Uterus (tissue), 4 donors: ENCODE results near the gene CBR3. TPM values are rescaled to one million over a fixed set of nuclear protein-coding genes. Genes with fewer than 3 reads are reported as not detected.
"Not testable (repeated sequence)": the region's sequence is repeated elsewhere in the genome, so short reads cannot be mapped to it uniquely, and the experiment has no call there.

ENCODE experiments used
- DNase-seq, 2 donors: peaks; one replicate each; pipeline ENCODE4 v3.0.0-alpha.2; 2019 to 2020
- H3K27ac ChIP-seq, 2 donors: fragments of 200-600 bp; sonication (generic); 1 replicate in 1 of 2; 2 replicates in 1 of 2; pipeline ENCODE4 v1.5.1; 2016 to 2018
- H3K27me3 ChIP-seq, 2 donors: fragments of 200-600 bp; sonication (generic); one replicate each; pipeline ENCODE4 v1.5.1; 2018 to 2019; ENCODE audit warnings: control low read depth in 1 of 2
- H3K36me3 ChIP-seq, 2 donors: fragments of 200-600 bp; sonication (generic); one replicate each; pipeline ENCODE4 v1.5.1; 2019; ENCODE audit warnings: control low read depth in 1 of 2
- H3K4me1 ChIP-seq, 2 donors: fragments of 200-600 bp; sonication (generic); one replicate each; pipeline ENCODE4 v1.5.1; 2018 to 2019; ENCODE audit warnings: control low read depth in 1 of 2
- H3K4me3 ChIP-seq, 2 donors: fragments of 200-600 bp; sonication (generic); 1 replicate in 1 of 2; 2 replicates in 1 of 2; pipeline ENCODE4 v1.5.1; 2018 to 2019; ENCODE audit warnings: mild to moderate bottlenecking in 1 of 2
- H3K9me3 ChIP-seq, 2 donors: fragments of 200-600 bp; sonication (generic); one replicate each; pipeline ENCODE4 v1.5.1; 2019; ENCODE audit warnings: control low read depth in 1 of 2
- POLR2A ChIP-seq, 2 donors: fragments of 450-650 bp; IDR thresholded peaks; one replicate each; pipeline ENCODE4 v1.6.1; 2016; ENCODE audit warnings: antibody characterized with exemption in 2 of 2, mild to moderate bottlenecking in 1 of 2, moderate library complexity in 1 of 2
- intact Hi-C: fragments of 100-400 bp; cut with DNase I; formaldehyde crosslinking; loops from one replicate; pipeline ENCODE4 v1.15.1; 2023; ENCODE audit warnings: low total_unique reads
- total RNA-seq, 4 donors: library from RNA; depleted of rRNA in 3 of 4; stranded (reverse); fragments of >200 nt in 3 of 4; gene quantifications; one replicate each; pipeline versions ENCODE4 v1.1.0 to v1.2.4, GENCODE V29; 2014 to 2023
- TF ChIP-seq, protein P1 (sequence below), 4 experiments: fragments of 200-600 bp in 2 of 4; fragments of 450-650 bp in 2 of 4; sonication (generic) in 2 of 4; IDR thresholded peaks; one replicate each; pipeline ENCODE4 v1.5.1; 2016 to 2019; ENCODE audit warnings: antibody characterized with exemption in 4 of 4, mild to moderate bottlenecking in 2 of 4, moderate library complexity in 1 of 4
- donor health status: DM: yes; HTN: yes; CAD: no.

The CBR3 gene
- total RNA-seq, 4 donors from 2014 or later, result 2.6 to 7.3 (median 5.2) TPM

GRCh38 chr21:36127250-36127904 is 7.5 kb upstream of the CBR3 start:
- intact Hi-C loops, result no loop called here
- H3K27me3 ChIP-seq, result no peaks in the 10 kb centered on the region
- H3K9me3 ChIP-seq, result no peaks in the 10 kb centered on the region
- H3K4me1 ChIP-seq, result no peaks in the 10 kb centered on the region
- TF ChIP-seq, protein P1, sequence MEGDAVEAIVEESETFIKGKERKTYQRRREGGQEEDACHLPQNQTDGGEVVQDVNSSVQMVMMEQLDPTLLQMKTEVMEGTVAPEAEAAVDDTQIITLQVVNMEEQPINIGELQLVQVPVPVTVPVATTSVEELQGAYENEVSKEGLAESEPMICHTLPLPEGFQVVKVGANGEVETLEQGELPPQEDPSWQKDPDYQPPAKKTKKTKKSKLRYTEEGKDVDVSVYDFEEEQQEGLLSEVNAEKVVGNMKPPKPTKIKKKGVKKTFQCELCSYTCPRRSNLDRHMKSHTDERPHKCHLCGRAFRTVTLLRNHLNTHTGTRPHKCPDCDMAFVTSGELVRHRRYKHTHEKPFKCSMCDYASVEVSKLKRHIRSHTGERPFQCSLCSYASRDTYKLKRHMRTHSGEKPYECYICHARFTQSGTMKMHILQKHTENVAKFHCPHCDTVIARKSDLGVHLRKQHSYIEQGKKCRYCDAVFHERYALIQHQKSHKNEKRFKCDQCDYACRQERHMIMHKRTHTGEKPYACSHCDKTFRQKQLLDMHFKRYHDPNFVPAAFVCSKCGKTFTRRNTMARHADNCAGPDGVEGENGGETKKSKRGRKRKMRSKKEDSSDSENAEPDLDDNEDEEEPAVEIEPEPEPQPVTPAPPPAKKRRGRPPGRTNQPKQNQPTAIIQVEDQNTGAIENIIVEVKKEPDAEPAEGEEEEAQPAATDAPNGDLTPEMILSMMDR (IDR thresholded peaks at IDR 0.05), result no peak
- no peak for TF ChIP-seq POLR2A (IDR thresholded peaks at IDR 0.05)
- DNase-seq, result no peak
- H3K27ac ChIP-seq, result no peak overlapping the region
- no peak overlapping the region for H3K4me3 ChIP-seq
- H3K36me3 ChIP-seq, result no peaks in the 10 kb centered on the region

DNA sequence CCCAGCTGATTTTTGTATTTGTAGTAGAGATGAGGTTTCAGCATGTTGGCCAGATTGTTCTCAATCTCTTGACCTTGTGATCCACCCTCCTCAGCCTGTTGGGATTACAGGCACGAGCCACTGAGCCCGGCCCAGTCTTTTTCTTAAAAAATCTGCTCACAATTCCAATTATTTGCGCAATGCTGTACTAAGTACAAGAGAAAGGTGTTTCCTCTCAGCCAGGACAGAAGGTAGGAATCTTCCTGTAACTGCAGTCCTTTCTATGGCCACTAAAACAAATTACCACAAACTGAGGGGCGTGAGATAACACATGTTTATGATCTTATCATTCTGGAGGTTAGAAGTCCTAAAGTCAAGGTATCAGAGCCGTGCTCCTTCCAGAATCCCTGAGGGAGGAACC is 6.9 kb upstream of the CBR3 start:
- no peaks in the 10 kb centered on the region for H3K9me3 ChIP-seq
- H3K27ac ChIP-seq, result no peak overlapping the region
- no peak overlapping the region for H3K4me3 ChIP-seq
- intact Hi-C loops, result loop anchor here (2.0 kb wide), 1 partner anchor 209 kb away; no protein-coding TSS in a partner anchor
- H3K4me1 ChIP-seq, result no peaks in the 10 kb centered on the region
- DNase-seq, result no peak
- no peak for TF ChIP-seq POLR2A (IDR thresholded peaks at IDR 0.05)
- TF ChIP-seq, protein P1 (IDR thresholded peaks at IDR 0.05), result no peak
- no peaks in the 10 kb centered on the region for H3K36me3 ChIP-seq
- no peaks in the 10 kb centered on the region for H3K27me3 ChIP-seq

GRCh38 chr21:36129219-36129618 is 5.7 kb upstream of the CBR3 start:
- DNase-seq, result no peak
- H3K4me3 ChIP-seq, result no peak overlapping the region

GRCh38 chr21:36130414-36130762 is 4.5 kb upstream of the CBR3 start:
- Histone ChIP-seq H3K4me3 (peak overlapping the region; percentile 25 to 50), H3K27ac (peak overlapping the region in 1 of 2 donors; percentile 67)
- DNase-seq, H3K9me3 ChIP-seq, intact Hi-C loops, H3K4me1 ChIP-seq, H3K36me3 ChIP-seq, H3K27me3 ChIP-seq: not testable (repeated sequence)

More at GRCh38 chr21:36129219-36129618, 5.7 kb upstream of the CBR3 start:
- TF ChIP-seq, protein P1 (IDR thresholded peaks at IDR 0.05), result no peak
- TF ChIP-seq POLR2A (IDR thresholded peaks at IDR 0.05), result no peak
- Histone ChIP-seq H3K27me3 (no peaks in the 10 kb centered on the region), H3K4me1 (no peaks in the 10 kb centered on the region), H3K36me3 (no peaks in the 10 kb centered on the region), H3K27ac (peak overlapping the region in 1 of 2 donors; percentile 75), H3K9me3 (no peaks in the 10 kb centered on the region)
- intact Hi-C loops, result loop anchor here (2.0 kb wide), 1 partner anchor 208 kb away; no protein-coding TSS in a partner anchor

DNA sequence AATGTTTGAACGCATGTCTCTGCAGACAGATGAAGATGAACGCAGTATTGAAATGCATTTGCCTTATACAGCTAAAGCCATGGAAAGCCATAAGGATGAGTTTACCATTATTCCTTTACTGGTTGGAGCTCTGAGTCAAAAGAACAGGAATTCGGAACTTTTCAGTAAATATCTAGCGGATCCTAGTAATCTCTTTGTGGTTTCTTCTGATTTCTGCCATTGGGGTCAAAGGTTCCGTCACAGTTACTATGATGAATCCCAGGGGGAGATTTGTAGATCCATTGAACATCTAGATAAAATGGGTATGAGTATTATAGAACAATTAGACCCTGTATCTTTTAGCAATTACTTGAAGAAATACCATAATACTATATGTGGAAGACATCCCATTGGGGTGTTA is 4.0 kb upstream of the CBR3 start:
- H3K4me1 ChIP-seq, H3K27me3 ChIP-seq, H3K36me3 ChIP-seq, H3K27ac ChIP-seq, H3K4me3 ChIP-seq, DNase-seq, intact Hi-C loops, H3K9me3 ChIP-seq: not testable (repeated sequence)

DNA sequence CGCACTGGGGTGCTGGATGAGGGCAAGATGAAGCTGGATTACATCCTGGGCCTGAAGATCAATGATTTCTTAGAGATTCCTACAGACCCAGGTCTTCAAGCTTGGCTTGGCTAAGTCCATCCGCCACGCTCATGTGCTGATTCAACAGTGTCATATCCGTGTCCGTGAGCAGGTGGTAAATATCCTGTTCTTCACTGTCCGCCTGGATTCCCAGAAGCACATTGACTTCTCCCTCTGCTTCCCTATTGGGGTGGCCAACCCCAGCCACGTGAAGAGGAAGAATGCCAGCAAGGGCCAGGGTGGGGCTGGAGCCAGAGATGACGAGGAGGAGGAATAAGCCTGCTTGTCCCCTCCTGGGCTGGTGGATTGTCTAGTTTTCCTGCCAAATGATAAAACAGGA is 2.2 kb upstream of the CBR3 start:
- Histone ChIP-seq H3K4me3 (no peak overlapping the region), H3K27me3 (no peaks in the 10 kb centered on the region), H3K9me3 (no peaks in the 10 kb centered on the region), H3K4me1 (no peaks in the 10 kb centered on the region), H3K36me3 (no peaks in the 10 kb centered on the region), H3K27ac (no peak overlapping the region)
- TF ChIP-seq, protein P1 (IDR thresholded peaks at IDR 0.05), result no peak
- no peak for TF ChIP-seq POLR2A (IDR thresholded peaks at IDR 0.05)
- intact Hi-C loops, result no loop called here
- DNase-seq, result peak in 1 of 2 donors; percentile 14
